A673 (cell line): Measurements from ENCODE around the gene TAS2R40. TPM values are rescaled to one million over a fixed set of nuclear protein-coding genes. Genes with fewer than 3 reads are reported as not detected.
"Not testable (repeated sequence)": the region's sequence is repeated elsewhere in the genome, so short reads cannot be mapped to it uniquely, and the experiment has no call there.

ENCODE experiments used
- BruUV-seq: library from RNA; stranded (reverse); fragments of 400-500 nt; replicated peaks from 2 replicates; lab custom pipeline; 2021; lab: Mats Ljungman, UMichigan
- CTCF ChIA-PET: fragments of 300-600 bp; sonication (Branson Sonifier 250); formaldehyde crosslinking; loops from one replicate; lab custom pipeline; 2022; ENCODE audit warnings: antibody characterized with exemption; lab: Charles Lee
- POLR2A ChIA-PET: fragments of 300-600 bp; sonication (Branson Sonifier 250); formaldehyde crosslinking; loops from one replicate; lab custom pipeline; 2022; ENCODE audit warnings: antibody characterized with exemption; ENCODE audit not compliant: low non-redundant PET; lab: Charles Lee
- DNase-seq: peaks from one replicate; pipeline ENCODE4 v3.0.0-alpha.2; 2015; ENCODE audit warnings: low spot score
- H3K27ac ChIP-seq: fragments of 200-600 bp; sonication (generic); 2 replicates; pipeline ENCODE4 v1.5.1; 2016; ENCODE audit warnings: mixed run types, low read depth, mild to moderate bottlenecking, mixed read lengths, antibody characterized with exemption, low read length; ENCODE audit not compliant: poor library complexity, severe bottlenecking
- H3K27me3 ChIP-seq: fragments of 200-600 bp; sonication (generic); replicated peaks from 2 replicates; pipeline ENCODE4 v1.6.1; 2017; ENCODE audit warnings: mixed run types, low read depth, mild to moderate bottlenecking, mixed read lengths, antibody characterized with exemption, low read length; ENCODE audit not compliant: insufficient read depth, poor library complexity
- H3K36me3 ChIP-seq: fragments of 200-600 bp; sonication (generic); 2 replicates; pipeline ENCODE4 v1.6.1; 2016; ENCODE audit warnings: mixed run types, mild to moderate bottlenecking, mixed read lengths, antibody characterized with exemption, low read length; ENCODE audit not compliant: insufficient read depth, poor library complexity, severe bottlenecking
- H3K4me1 ChIP-seq: fragments of 200-600 bp; sonication (generic); 2 replicates; pipeline ENCODE4 v1.6.1; 2017; ENCODE audit warnings: mixed run types, mild to moderate bottlenecking, mixed read lengths, antibody characterized with exemption, low read length; ENCODE audit not compliant: insufficient read depth, poor library complexity, severe bottlenecking
- H3K4me3 ChIP-seq: fragments of 200-600 bp; sonication (generic); 2 replicates; pipeline ENCODE4 v1.5.1; 2016; ENCODE audit warnings: low read depth, mixed run types, mild to moderate bottlenecking, mixed read lengths, low read length; ENCODE audit not compliant: poor library complexity, severe bottlenecking
- H3K9me3 ChIP-seq: fragments of 200-600 bp; sonication (generic); 2 replicates; pipeline ENCODE4 v1.6.1; 2016; ENCODE audit warnings: mixed run types, low read depth, mild to moderate bottlenecking, mixed read lengths, antibody characterized with exemption, low read length; ENCODE audit not compliant: poor library complexity, severe bottlenecking
- EZH2 ChIP-seq: fragments of 200-600 bp; sonication (generic); IDR thresholded peaks from 2 replicates; pipeline ENCODE4 v1.6.1; 2017; ENCODE audit warnings: borderline replicate concordance, low read depth, mild to moderate bottlenecking, mixed read lengths, antibody characterized with exemption, low read length; ENCODE audit not compliant: poor library complexity, severe bottlenecking
- intact Hi-C: fragments of 100-400 bp; cut with micrococcal nuclease; formaldehyde crosslinking; loops from one replicate; pipeline ENCODE4 v1.10.0; 2022; ENCODE audit not compliant: unreplicated experiment
- total RNA-seq: library from RNA; stranded (reverse); gene quantifications from 2 replicates; pipeline ENCODE4 v1.2.3, GENCODE V29; 2021
- TF ChIP-seq, protein P1 (sequence below): fragments of 300-800, 200-600 bp; sonication (generic); conservative IDR thresholded peaks from 2 replicates; pipeline ENCODE4 v1.5.1; 2017; ENCODE audit warnings: low read depth, mild to moderate bottlenecking, antibody characterized with exemption, low read length, moderate library complexity, mixed read lengths

Gene TAS2R40
- total RNA-seq, 1 experiment from 2014 or later, result not detected

DNA sequence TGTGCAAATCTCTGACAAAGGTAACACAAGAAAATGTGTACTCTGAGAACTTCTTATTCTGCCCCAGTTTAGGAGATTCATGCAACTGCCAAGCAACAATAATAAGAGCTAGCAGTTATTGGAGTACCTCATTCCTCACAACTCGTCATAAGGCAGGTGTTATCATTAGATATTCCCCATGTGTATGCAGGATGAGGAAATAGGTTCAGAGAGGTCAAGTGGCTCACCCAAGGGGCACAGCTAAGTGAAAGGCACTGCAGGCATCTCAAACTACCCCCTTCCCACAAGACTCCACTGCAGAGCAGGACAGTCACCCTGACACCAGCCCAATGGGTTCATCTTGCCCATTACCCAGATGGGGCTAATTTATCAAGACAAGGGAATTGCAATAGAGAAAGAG is 40.1 kb downstream of the TAS2R40 start:
- H3K4me3 ChIP-seq, result no peak overlapping the region
- no peaks in the 10 kb centered on the region for H3K27me3 ChIP-seq
- no peaks in the 10 kb centered on the region for H3K36me3 ChIP-seq
- intact Hi-C loops, result no loop called here
- POLR2A ChIA-PET, result no interaction called here
- no peaks in the 10 kb centered on the region for H3K9me3 ChIP-seq
- CTCF ChIA-PET, result no interaction called here
- no peaks in the 10 kb centered on the region for H3K4me1 ChIP-seq
- no TSS peak for BruUV-seq
- TF ChIP-seq EZH2, result no peak
- H3K27ac ChIP-seq, result no peak overlapping the region
- DNase-seq, result no peak

DNA sequence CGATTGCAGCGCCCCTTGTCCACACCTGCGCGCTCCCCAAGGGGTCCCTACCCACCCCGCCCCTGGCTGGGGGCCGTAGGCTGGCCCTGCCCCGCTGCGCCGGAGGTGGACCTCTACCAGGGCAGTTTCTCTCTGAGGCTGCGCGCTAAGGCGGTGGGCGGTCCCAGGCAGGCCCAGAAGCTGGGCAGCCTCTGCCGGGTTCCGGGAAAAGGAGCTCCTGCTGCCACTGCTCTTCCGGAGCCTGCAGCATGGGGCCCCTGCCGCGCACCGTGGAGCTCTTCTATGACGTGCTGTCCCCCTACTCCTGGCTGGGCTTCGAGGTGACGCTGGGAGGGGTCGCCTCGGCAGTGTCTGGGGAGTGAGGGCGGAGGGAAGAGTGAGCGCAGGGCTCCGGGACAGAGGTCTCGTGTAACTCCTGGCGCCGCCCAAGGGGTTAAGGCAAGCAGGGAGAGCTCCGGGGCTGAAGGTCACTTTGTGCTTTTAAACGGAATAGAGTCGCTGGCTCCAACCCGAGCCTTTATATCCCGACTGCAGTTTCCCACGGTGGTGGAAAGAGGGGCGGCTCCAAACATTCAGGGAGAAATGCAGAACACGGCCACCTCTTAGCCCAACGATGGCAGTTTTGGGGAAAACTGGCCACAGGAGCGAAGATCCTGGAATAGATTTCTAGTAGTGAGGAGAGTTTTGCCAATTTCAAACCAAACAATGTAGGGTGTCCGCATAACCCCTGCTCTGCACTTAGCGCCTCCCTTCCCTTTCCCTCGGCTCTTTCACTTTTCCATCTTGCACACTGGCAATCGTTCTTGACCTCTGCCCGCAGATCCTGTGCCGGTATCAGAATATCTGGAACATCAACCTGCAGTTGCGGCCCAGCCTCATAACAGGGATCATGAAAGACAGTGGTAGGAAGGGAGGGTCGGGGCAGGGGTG is 41.7 kb downstream of the TAS2R40 start, which contains the start of gene GSTK1:
TSS of gene GSTK1 (plus strand) at position 176 of the 930 bp plus-strand sequence. CDS start at position 249, 73 bp downstream.
- Histone ChIP-seq H3K36me3 (no peaks in the 10 kb centered on the region), H3K9me3 (no peaks in the 10 kb centered on the region), H3K27me3 (no peaks in the 10 kb centered on the region), H3K27ac (peak within 1 kb of the TSS; percentile 68), H3K4me1 (no peaks in the 10 kb centered on the region), H3K4me3 (peak within 1 kb of the TSS; percentile 63)
- TSS peak; percentile 63 for BruUV-seq
- ChIA-PET CTCF (interaction anchor here (0.9 to 1.2 kb wide), 3 partner anchors 23 to 117 kb away, joined by 3 to 4 read pairs (median 3); no protein-coding TSS in a partner anchor), POLR2A (interaction anchor here (0.6 kb wide), 1 partner anchor 8 kb away, joined by 4 read pairs; no protein-coding TSS in a partner anchor)
- DNase-seq, result peak; percentile 77
- TF ChIP-seq, protein P1, sequence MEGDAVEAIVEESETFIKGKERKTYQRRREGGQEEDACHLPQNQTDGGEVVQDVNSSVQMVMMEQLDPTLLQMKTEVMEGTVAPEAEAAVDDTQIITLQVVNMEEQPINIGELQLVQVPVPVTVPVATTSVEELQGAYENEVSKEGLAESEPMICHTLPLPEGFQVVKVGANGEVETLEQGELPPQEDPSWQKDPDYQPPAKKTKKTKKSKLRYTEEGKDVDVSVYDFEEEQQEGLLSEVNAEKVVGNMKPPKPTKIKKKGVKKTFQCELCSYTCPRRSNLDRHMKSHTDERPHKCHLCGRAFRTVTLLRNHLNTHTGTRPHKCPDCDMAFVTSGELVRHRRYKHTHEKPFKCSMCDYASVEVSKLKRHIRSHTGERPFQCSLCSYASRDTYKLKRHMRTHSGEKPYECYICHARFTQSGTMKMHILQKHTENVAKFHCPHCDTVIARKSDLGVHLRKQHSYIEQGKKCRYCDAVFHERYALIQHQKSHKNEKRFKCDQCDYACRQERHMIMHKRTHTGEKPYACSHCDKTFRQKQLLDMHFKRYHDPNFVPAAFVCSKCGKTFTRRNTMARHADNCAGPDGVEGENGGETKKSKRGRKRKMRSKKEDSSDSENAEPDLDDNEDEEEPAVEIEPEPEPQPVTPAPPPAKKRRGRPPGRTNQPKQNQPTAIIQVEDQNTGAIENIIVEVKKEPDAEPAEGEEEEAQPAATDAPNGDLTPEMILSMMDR, result no peak
- no peak for TF ChIP-seq EZH2
- intact Hi-C loops, result no loop called here

DNA sequence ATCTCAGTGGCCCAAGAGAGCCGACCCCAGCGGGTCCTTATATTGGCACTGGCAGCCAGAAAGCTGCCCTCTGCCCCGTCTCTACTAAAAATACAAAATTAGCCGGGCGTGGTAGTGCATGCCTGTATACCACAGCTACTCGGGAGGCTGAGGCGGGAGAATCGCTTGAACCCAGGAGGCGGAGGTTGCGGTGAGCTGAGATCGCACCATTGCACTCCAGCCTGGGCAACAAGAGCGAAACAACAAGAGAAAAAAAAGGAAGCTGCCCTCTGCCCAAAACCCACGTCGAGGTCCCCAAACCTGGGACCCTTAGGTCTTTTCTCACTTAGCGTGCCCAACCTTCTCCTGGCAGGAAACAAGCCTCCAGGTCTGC is 42.3 kb downstream of the TAS2R40 start:
- H3K36me3 ChIP-seq, POLR2A ChIA-PET, H3K9me3 ChIP-seq, intact Hi-C loops, DNase-seq, H3K4me1 ChIP-seq, H3K27me3 ChIP-seq, BruUV-seq, H3K27ac ChIP-seq: not testable (repeated sequence)
- CTCF ChIA-PET, result interaction anchor here (1.2 kb wide), 2 partner anchors 49 to 116 kb away, joined by 3 to 4 read pairs; no protein-coding TSS in a partner anchor
- H3K4me3 ChIP-seq, result peak overlapping the region; percentile 63

DNA sequence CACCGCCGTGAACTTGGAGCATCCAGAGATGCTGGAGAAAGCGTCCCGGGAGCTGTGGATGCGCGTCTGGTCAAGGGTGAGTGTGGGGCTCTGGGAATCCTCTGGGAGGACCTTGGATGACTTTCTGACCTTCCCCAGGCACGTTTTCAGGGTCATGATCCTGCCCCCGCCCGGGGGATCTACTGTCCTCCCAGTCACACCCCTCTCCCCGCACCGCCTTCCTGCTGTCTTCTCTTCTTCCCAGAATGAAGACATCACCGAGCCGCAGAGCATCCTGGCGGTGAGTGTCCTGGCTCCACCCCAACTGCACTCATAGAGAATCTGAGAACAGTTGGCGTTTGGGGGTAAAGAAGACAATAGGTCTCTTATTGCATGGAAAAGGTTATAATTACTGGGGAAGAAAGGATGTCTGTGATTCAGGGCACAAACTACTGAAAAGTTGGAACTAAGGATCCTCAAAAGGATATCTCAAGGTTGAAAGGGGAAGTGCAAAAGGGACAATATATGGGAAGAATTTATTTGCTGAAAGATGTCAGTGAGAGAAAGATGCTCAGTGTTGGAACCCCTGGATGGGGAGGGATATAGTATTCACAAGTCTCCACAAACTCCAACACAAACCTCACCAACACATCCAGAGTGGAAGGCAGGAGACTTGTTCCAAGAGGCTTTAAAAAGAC is 43.3 kb downstream of the TAS2R40 start:
- POLR2A ChIA-PET, result interaction anchor here (0.6 kb wide), 1 partner anchor 115 kb away, joined by 8 read pairs; no protein-coding TSS in a partner anchor
- intact Hi-C loops, result no loop called here
- Histone ChIP-seq H3K27me3 (no peaks in the 10 kb centered on the region), H3K36me3 (no peaks in the 10 kb centered on the region), H3K27ac (no peak overlapping the region), H3K9me3 (no peaks in the 10 kb centered on the region), H3K4me1 (no peaks in the 10 kb centered on the region), H3K4me3 (no peak overlapping the region)
- BruUV-seq, result no TSS peak
- TF ChIP-seq, protein P1, result no peak
- TF ChIP-seq EZH2, result no peak
- CTCF ChIA-PET, result no interaction called here
- no peak for DNase-seq
